ENCODE data around the gene CLDN8.

DNA sequence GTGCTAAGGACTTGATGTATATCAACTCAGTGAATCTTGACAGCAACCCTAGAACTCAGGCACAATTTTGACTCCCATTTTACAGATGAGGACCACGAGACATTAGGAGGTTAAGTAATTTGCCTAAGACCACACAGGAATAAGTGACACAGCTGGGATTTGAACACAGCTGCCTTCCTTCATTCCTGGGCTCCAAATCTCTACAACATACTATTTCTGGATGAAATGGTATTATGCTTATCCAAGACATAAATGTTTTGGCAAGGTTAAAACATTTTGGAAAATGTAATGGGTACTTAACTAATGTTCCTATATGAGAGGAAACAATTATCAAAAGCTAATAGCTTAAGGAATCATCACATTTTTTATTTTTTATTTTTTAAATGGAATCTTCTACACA lies 4.8 kb downstream of the CLDN8 start:
- TF ChIP-seq FOXM1 (IDR thresholded peaks at IDR 0.05; ENCODE audit: borderline replicate concordance, low read depth), result no peak
- no peak for TF ChIP-seq MAX (IDR thresholded peaks at IDR 0.05)
- TF ChIP-seq TAF1 (IDR thresholded peaks at IDR 0.05; ENCODE audit: low read depth), result no peak
- TF ChIP-seq CREB1 (IDR thresholded peaks at IDR 0.05; ENCODE audit: low read depth), result no peak
- TF ChIP-seq EP300 (IDR thresholded peaks at IDR 0.05; ENCODE audit: borderline replicate concordance), result no peak
- no peak for TF ChIP-seq RAD21 (IDR thresholded peaks at IDR 0.05; ENCODE audit: low read depth)
- TF ChIP-seq YY1 (IDR thresholded peaks at IDR 0.05; ENCODE audit: low read depth), result no peak
- TF ChIP-seq NFIC (IDR thresholded peaks at IDR 0.05), result no peak
- no peak for TF ChIP-seq USF1 (IDR thresholded peaks at IDR 0.05)
- no peak for TF ChIP-seq CEBPB (IDR thresholded peaks at IDR 0.05)
- TF ChIP-seq ZBTB7A (IDR thresholded peaks at IDR 0.05; ENCODE audit: low read depth), result no peak
- no peak for TF ChIP-seq TCF12 (IDR thresholded peaks at IDR 0.05; ENCODE audit: low read depth)
- TF ChIP-seq, protein P1, sequence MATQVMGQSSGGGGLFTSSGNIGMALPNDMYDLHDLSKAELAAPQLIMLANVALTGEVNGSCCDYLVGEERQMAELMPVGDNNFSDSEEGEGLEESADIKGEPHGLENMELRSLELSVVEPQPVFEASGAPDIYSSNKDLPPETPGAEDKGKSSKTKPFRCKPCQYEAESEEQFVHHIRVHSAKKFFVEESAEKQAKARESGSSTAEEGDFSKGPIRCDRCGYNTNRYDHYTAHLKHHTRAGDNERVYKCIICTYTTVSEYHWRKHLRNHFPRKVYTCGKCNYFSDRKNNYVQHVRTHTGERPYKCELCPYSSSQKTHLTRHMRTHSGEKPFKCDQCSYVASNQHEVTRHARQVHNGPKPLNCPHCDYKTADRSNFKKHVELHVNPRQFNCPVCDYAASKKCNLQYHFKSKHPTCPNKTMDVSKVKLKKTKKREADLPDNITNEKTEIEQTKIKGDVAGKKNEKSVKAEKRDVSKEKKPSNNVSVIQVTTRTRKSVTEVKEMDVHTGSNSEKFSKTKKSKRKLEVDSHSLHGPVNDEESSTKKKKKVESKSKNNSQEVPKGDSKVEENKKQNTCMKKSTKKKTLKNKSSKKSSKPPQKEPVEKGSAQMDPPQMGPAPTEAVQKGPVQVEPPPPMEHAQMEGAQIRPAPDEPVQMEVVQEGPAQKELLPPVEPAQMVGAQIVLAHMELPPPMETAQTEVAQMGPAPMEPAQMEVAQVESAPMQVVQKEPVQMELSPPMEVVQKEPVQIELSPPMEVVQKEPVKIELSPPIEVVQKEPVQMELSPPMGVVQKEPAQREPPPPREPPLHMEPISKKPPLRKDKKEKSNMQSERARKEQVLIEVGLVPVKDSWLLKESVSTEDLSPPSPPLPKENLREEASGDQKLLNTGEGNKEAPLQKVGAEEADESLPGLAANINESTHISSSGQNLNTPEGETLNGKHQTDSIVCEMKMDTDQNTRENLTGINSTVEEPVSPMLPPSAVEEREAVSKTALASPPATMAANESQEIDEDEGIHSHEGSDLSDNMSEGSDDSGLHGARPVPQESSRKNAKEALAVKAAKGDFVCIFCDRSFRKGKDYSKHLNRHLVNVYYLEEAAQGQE (IDR thresholded peaks at IDR 0.05; ENCODE audit: low read depth), result no peak
- TF ChIP-seq EGR1 (IDR thresholded peaks at IDR 0.05), result no peak

Measured in Ishikawa (cell line).